Activated naive CD8-positive, alpha-beta T cell treated with anti-CD3 and anti-CD28 coated beads, Interleukin-2, amount 10 ng/mL, durations not matched to agents 7 days and 5 days (primary cell): ENCODE results near the gene CCDC27. TPM values are rescaled to one million over a fixed set of nuclear protein-coding genes. Genes with fewer than 3 reads are reported as not detected.

ENCODE experiments used
- ATAC-seq: fragments of 150-1000 bp; cut with Tn5 transposase; one replicate; pipeline ENCODE4 v1.10.0; 2021; ENCODE audit warnings: low read depth, moderate library complexity
- POLR2A ChIA-PET: fragments of 350-600 bp; sonication (Branson Sonifier 250); formaldehyde crosslinking; loops from one replicate; lab custom pipeline; 2021; ENCODE audit warnings: antibody characterized with exemption; lab: Charles Lee
- DNase-seq: peaks from one replicate; pipeline ENCODE4 v3.0.0; 2021
- H3K27ac Mint-ChIP-seq: one replicate; pipeline ENCODE4 v1.8.0; 2022; ENCODE audit warnings: mild to moderate bottlenecking, mixed read lengths
- H3K27me3 Mint-ChIP-seq: one replicate; pipeline ENCODE4 v1.8.0; 2022; ENCODE audit warnings: mild to moderate bottlenecking, moderate library complexity, mixed read lengths
- H3K36me3 Mint-ChIP-seq: one replicate; pipeline ENCODE4 v1.8.0; 2021; ENCODE audit warnings: mild to moderate bottlenecking, mixed read lengths
- H3K4me1 Mint-ChIP-seq: one replicate; pipeline ENCODE4 v1.8.0; 2021; ENCODE audit warnings: mixed read lengths
- H3K4me3 Mint-ChIP-seq: one replicate; pipeline ENCODE4 v1.8.0; 2022; ENCODE audit warnings: mild to moderate bottlenecking, moderate library complexity, mixed read lengths
- H3K9me3 Mint-ChIP-seq: one replicate; pipeline ENCODE4 v1.8.0; 2021; ENCODE audit warnings: mixed read lengths
- total RNA-seq, 2 experiments: library from RNA; stranded (reverse); gene quantifications; one replicate each; pipeline ENCODE4 v1.2.3, GENCODE V29; 2021

Gene CCDC27
- total RNA-seq, 2 experiments from 2014 or later = not detected

DNA sequence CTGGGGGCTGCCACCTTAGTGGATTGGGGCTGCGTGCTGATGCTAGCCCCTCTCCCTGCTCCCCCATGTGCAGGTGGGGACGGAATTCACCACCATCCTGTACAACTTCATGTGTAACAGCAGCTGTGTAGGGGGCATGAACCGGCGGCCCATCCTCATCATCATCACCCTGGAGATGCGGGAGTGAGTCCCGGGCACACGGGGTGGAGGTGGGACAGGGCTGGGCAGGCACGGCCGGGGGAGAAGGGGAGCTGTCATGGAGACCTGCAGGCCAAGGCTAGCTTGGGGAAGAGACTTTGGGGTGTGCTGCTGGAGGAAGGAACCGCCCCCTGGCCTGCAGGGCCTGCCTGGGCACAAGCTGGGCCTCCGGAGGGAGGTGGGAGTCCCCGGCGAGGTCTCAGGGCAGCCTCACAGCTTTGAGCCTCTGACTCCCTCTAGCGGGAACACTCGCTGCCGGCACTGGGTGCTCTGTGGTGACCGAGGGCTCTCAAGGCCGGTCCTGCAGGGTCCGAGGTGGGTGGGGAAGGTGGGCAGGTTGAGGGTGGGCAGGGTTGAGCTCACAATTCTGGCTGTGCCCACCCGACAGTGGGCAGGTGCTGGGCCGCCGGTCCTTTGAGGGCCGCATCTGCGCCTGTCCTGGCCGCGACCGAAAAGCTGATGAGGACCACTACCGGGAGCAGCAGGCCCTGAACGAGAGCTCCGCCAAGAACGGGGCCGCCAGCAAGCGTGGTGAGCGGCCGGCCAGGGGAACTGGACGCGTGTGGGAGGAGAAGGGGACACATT, 25.0 kb upstream of the CCDC27 start:
- POLR2A ChIA-PET = no interaction called here
- no peak for ATAC-seq
- DNase-seq = no peak
- no peaks in the 10 kb centered on the region for H3K9me3 Mint-ChIP-seq
- H3K4me3 Mint-ChIP-seq = no peak overlapping the region
- peaks cover 2% of the 10 kb centered on the region for H3K4me1 Mint-ChIP-seq
- H3K27me3 Mint-ChIP-seq = no peaks in the 10 kb centered on the region
- no peaks in the 10 kb centered on the region for H3K36me3 Mint-ChIP-seq
- no peak overlapping the region for H3K27ac Mint-ChIP-seq

GRCh38 chr1:3727825-3728776, 24.1 kb upstream of the CCDC27 start:
- ATAC-seq = no peak
- Mint-ChIP-seq H3K27me3 (no peaks in the 10 kb centered on the region), H3K4me1 (peaks cover 2% of the 10 kb centered on the region), H3K4me3 (no peak overlapping the region), H3K9me3 (no peaks in the 10 kb centered on the region), H3K27ac (no peak overlapping the region), H3K36me3 (no peaks in the 10 kb centered on the region)
- POLR2A ChIA-PET = interaction anchor here (0.7 kb wide), 1 partner anchor 183 kb away, joined by 3 read pairs; no protein-coding TSS in a partner anchor
- DNase-seq = no peak

GRCh38 chr1:3729594-3730542, 22.4 kb upstream of the CCDC27 start:
- no peak for ATAC-seq
- no peaks in the 10 kb centered on the region for H3K36me3 Mint-ChIP-seq
- POLR2A ChIA-PET = no interaction called here

DNA sequence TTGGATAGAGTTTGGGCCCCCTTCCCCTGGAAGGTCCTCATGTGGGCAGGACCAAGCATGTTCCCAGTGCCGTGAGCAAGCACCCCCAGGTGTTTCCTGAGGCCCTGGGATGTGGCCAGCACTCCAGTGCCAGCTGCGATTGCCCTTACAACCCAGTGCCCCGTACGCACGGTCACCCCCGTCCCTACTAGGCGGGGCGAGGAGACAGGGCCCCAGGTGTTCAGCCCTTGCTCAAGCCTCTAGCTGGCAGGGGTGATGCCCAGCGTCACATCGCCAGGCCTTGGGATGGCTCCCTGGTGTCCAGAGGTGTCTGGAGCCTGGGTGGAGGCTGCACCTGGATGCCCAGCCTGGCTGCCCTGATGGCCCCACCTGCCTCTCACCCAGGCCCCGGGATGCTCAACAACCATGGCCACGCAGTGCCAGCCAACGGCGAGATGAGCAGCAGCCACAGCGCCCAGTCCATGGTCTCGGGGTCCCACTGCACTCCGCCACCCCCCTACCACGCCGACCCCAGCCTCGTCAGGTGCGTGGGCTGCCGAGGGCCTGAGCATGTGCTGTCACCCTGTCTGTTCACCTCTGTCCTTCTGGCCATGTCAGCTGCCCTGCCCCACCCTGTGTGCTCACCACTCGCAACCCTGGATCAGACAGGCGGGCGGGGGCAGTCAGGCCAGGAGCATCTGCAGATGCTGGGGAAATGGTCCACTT, 21.6 kb upstream of the CCDC27 start:
- H3K9me3 Mint-ChIP-seq = no peaks in the 10 kb centered on the region
- no peak for ATAC-seq
- POLR2A ChIA-PET = no interaction called here
- no peaks in the 10 kb centered on the region for H3K27me3 Mint-ChIP-seq
- H3K27ac Mint-ChIP-seq = no peak overlapping the region
- no peak overlapping the region for H3K4me3 Mint-ChIP-seq
- H3K36me3 Mint-ChIP-seq = no peaks in the 10 kb centered on the region
- no peak for DNase-seq
- no peaks in the 10 kb centered on the region for H3K4me1 Mint-ChIP-seq

More at GRCh38 chr1:3729594-3730542, 22.4 kb upstream of the CCDC27 start:
- DNase-seq = no peak
- no peaks in the 10 kb centered on the region for H3K4me1 Mint-ChIP-seq
- no peak overlapping the region for H3K27ac Mint-ChIP-seq
- no peaks in the 10 kb centered on the region for H3K9me3 Mint-ChIP-seq
- no peaks in the 10 kb centered on the region for H3K27me3 Mint-ChIP-seq
- no peak overlapping the region for H3K4me3 Mint-ChIP-seq

DNA sequence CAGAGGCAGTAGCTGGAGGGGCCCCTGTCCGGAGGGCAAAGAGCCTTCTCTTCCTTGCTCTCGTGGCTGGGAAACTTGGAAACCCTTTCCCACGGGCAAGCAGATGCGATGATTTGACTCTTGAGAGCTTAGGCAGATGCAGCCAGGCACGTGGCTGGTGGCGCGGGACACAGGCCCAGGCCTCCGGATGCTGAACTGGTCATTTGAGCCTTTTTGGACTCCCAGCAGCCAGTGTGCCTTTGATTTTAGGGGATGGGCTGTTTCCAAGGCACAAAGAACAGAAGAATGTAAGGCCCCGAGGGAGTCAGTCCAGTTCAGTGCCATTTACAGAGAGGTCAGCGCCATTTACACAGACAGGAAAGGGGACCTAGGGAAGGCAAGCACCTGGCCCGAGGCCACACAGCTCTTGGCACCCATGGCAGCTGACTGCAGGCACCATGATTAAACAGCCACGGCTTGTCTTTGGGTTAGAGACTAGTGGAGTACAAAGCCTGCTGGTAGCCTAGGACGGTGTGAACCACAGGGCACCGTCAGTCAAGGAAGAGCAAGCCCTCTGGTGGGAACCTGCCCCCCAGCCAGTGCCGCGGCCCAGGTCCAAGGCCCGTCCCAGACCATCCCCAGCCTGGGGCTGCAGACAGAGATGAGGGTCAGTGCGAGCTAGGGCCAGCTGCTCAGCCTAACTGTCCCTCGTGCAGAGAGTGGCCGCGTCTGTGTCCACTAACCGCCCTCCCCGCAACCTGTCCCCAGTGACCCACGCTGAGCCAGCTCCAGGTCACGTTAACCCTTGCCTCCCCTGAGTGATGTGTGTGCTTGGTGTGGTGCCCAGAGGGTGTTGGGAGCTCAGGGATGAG, 20.4 kb upstream of the CCDC27 start:
- H3K4me3 Mint-ChIP-seq = no peak overlapping the region
- no peaks in the 10 kb centered on the region for H3K27me3 Mint-ChIP-seq
- no peak for DNase-seq
- H3K9me3 Mint-ChIP-seq = no peaks in the 10 kb centered on the region
- H3K27ac Mint-ChIP-seq = no peak overlapping the region
- H3K4me1 Mint-ChIP-seq = no peaks in the 10 kb centered on the region
- no peak for ATAC-seq
- POLR2A ChIA-PET = no interaction called here
- H3K36me3 Mint-ChIP-seq = no peaks in the 10 kb centered on the region

- H3K36me3 Mint-ChIP-seq = no peaks in the 10 kb centered on the region
- no peaks in the 10 kb centered on the region for H3K27me3 Mint-ChIP-seq
- DNase-seq (no peak), ATAC-seq (no peak)
- H3K4me3 Mint-ChIP-seq = no peak overlapping the region
- no peaks in the 10 kb centered on the region for H3K4me1 Mint-ChIP-seq
- no peaks in the 10 kb centered on the region for H3K9me3 Mint-ChIP-seq
- no peak overlapping the region for H3K27ac Mint-ChIP-seq
- POLR2A ChIA-PET = no interaction called here
These were observed 19.7 kb upstream of the CCDC27 start for GRCh38 chr1:3732434-3733093.

DNA sequence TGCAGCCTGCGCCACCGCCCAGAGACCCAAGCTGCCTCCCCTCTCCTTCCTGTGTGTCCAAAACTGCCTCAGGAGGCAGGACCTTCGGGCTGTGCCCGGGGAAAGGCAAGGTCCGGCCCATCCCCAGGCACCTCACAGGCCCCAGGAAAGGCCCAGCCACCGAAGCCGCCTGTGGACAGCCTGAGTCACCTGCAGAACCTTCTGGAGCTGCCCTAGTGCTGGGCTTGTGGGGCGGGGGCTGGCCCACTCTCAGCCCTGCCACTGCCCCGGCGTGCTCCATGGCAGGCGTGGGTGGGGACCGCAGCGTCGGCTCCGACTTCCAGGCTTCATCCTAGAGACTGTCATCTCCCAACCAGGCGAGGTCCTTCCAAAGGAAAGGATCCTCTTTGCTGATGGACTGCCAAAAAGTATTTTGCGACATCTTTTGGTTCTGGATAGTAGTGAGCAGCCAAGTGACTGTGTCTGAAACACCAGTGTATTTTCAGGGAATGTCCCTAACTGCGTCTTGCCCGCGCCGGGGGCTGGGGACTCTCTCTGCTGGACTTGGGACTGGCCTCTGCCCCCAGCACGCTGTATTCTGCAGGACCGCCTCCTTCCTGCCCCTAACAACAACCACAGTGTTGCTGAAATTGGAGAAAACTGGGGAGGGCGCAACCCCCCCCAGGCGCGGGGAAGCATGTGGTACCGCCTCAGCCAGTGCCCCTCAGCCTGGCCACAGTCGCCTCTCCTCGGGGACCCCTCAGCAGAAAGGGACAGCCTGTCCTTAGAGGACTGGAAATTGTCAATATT, 19.0 kb upstream of the CCDC27 start:
- Mint-ChIP-seq H3K4me1 (no peaks in the 10 kb centered on the region), H3K27ac (no peak overlapping the region), H3K27me3 (no peaks in the 10 kb centered on the region), H3K9me3 (no peaks in the 10 kb centered on the region), H3K4me3 (no peak overlapping the region), H3K36me3 (no peaks in the 10 kb centered on the region)
- DNase-seq (no peak), ATAC-seq (no peak)
- POLR2A ChIA-PET = interaction anchor here (0.6 to 0.7 kb wide), 2 partner anchors 11 to 32 kb away, joined by 3 to 4 read pairs; no protein-coding TSS in a partner anchor

- no peaks in the 10 kb centered on the region for H3K4me1 Mint-ChIP-seq
- no peaks in the 10 kb centered on the region for H3K9me3 Mint-ChIP-seq
- no peak overlapping the region for H3K4me3 Mint-ChIP-seq
- no peaks in the 10 kb centered on the region for H3K36me3 Mint-ChIP-seq
- ATAC-seq (no peak), DNase-seq (no peak)
- H3K27ac Mint-ChIP-seq = no peak overlapping the region
- no peaks in the 10 kb centered on the region for H3K27me3 Mint-ChIP-seq
- POLR2A ChIA-PET = interaction anchor here (0.6 to 0.7 kb wide), 2 partner anchors 12 to 31 kb away, joined by 3 to 4 read pairs; no protein-coding TSS in a partner anchor
These were observed 18.2 kb upstream of the CCDC27 start for GRCh38 chr1:3733883-3734589.

GRCh38 chr1:3734602-3735001, 17.6 kb upstream of the CCDC27 start:
- DNase-seq (no peak), ATAC-seq (no peak)
- no peaks in the 10 kb centered on the region for H3K36me3 Mint-ChIP-seq
- no peaks in the 10 kb centered on the region for H3K9me3 Mint-ChIP-seq
- no peak overlapping the region for H3K4me3 Mint-ChIP-seq
- no peaks in the 10 kb centered on the region for H3K4me1 Mint-ChIP-seq
- H3K27ac Mint-ChIP-seq = no peak overlapping the region
- no peaks in the 10 kb centered on the region for H3K27me3 Mint-ChIP-seq
- POLR2A ChIA-PET = no interaction called here

DNA sequence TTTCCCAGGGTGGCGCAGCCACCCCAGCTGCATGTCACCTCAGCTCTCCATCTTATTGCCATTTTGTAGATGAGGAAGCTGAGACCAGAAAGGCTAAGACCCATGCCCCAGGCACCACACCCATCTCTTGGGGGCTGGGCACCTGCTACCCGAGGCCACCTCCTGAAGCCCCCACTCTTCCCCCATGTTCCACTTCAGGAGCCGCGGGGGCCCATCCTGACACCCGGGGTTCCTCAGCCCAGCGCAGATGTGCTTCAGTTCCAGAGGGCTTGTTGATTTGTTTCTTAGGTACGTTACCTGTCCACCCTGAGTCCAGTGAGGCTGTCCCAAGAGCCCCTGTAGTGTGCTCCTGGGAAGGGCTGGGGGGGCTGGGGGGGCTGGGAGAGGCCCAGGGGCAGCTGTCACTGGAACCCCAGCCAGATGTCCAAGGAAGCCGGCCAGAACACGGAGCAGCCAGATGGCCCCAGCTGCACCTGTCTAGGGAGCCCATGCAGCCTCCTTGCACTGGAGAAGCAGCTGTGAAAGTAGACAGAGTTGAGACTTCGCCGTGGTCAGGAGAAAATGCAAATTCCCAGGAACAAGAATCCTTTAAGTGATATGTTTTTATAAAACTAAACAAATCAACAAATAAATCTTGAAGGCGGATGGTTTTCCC, 17.1 kb upstream of the CCDC27 start:
- Mint-ChIP-seq H3K9me3 (no peaks in the 10 kb centered on the region), H3K27me3 (no peaks in the 10 kb centered on the region), H3K36me3 (no peaks in the 10 kb centered on the region), H3K27ac (no peak overlapping the region), H3K4me3 (no peak overlapping the region), H3K4me1 (no peaks in the 10 kb centered on the region)
- POLR2A ChIA-PET = no interaction called here
- DNase-seq (no peak), ATAC-seq (no peak)
